ENCODE results near the gene ITGB6. TPM values are rescaled to one million over a fixed set of nuclear protein-coding genes. Genes with fewer than 3 reads are reported as not detected.

The ITGB6 gene
- total and polyA plus RNA-seq, 2 of the 4 experiments (the other 2 are of a cell fraction) = under 0.01 TPM; not detected in 1

- no peak overlapping the region for H2BK20ac ChIP-seq (ENCODE audit: low read depth, low read length)
- H3K9me3 ChIP-seq (ENCODE audit: control insufficient read depth, insufficient read depth, low read length) = no peaks in the 10 kb centered on the region
- no peak overlapping the region for H3K56ac ChIP-seq (ENCODE audit: extremely low read depth, insufficient read depth, low read length)
- H3K9ac ChIP-seq (ENCODE audit: low read depth, low read length) = no peak overlapping the region
- ChIA-PET CTCF (no interaction called here), POLR2A (ENCODE audit: unreplicated experiment) (no interaction called here)
- H4K5ac ChIP-seq (ENCODE audit: low read depth, low read length) = no peak overlapping the region
- H3K4me3 ChIP-seq (ENCODE audit: insufficient read depth, low read depth, low read length) = no peak overlapping the region
- H4K8ac ChIP-seq (ENCODE audit: low read depth in 2 of 2, low read length in 2 of 2) = no peak overlapping the region
- no peak overlapping the region for H2AK5ac ChIP-seq (ENCODE audit: low read depth, low read length)
- H2AFZ ChIP-seq (replicated peaks; ENCODE audit: low read length, poor library complexity) = no peak overlapping the region
- H3K27me3 ChIP-seq (ENCODE audit: control insufficient read depth, insufficient read depth, low read length) = no peaks in the 10 kb centered on the region
- DNase-seq = peak; percentile 69
- peaks cover 3% of the 10 kb centered on the region for H3K4me1 ChIP-seq (ENCODE audit: control insufficient read depth, insufficient read depth, low read length)
- no peak overlapping the region for H2BK15ac ChIP-seq (ENCODE audit: low read depth, low read length)
- H3K4ac ChIP-seq (ENCODE audit: low read depth, low read length) = no peak overlapping the region
- intact Hi-C loops (cut with micrococcal nuclease) (no loop called here), dilution Hi-C loops (cut with HindIII; ENCODE audit: low sequenced_read_pairs, unreplicated experiment) (no loop called here), in situ Hi-C loops (cut with MboI; ENCODE audit: low sequenced_read_pairs) (no loop called here)
- no peak overlapping the region for H3K18ac ChIP-seq (ENCODE audit: low read depth, low read length)
- H3K9me1 ChIP-seq (ENCODE audit: insufficient read depth, low read length) = peaks cover 4% of the 10 kb centered on the region
- no peak for TF ChIP-seq BHLHE40 (IDR thresholded peaks at IDR 0.05; ENCODE audit: low read depth, low read length)
- no peak for TF ChIP-seq RCOR1 (IDR thresholded peaks at IDR 0.05; ENCODE audit: insufficient replicate concordance, low read length)
- no peak for TF ChIP-seq RFX5 (IDR thresholded peaks at IDR 0.05; ENCODE audit: low read depth, low read length)
- peak; percentile 20; the same call in 1 of the 2 replicates for TF ChIP-seq CEBPB (IDR thresholded peaks at IDR 0.05; ENCODE audit: low read depth, low read length)
- no peak overlapping the region for H4K91ac ChIP-seq (ENCODE audit: insufficient read depth, low read depth, low read length)
- H3K23ac ChIP-seq (ENCODE audit: low read depth, low read length) = no peak overlapping the region
- no peaks in the 10 kb centered on the region for H3K79me1 ChIP-seq (ENCODE audit: low read depth in 1 of 2, low read length in 2 of 2)
- H3K4me2 ChIP-seq (ENCODE audit: low read depth, low read length) = no peak overlapping the region
- no peak overlapping the region for H2BK120ac ChIP-seq (ENCODE audit: low read depth, low read length)
- H3K27ac ChIP-seq (ENCODE audit: insufficient read depth, low read length) = no peak overlapping the region
- no peaks in the 10 kb centered on the region for H3K36me3 ChIP-seq (ENCODE audit: control insufficient read depth, insufficient read depth, low read length)
- WGBS, 2 experiments (ENCODE audit: extremely low coverage in 2 of 2, insufficient read length in 1 of 2) = no CpG with 5 or more reads among the region's 3 CpGs
- no peak overlapping the region for H2AK9ac ChIP-seq (replicated peaks; ENCODE audit: low read depth, low read length, poor library complexity)
- no peak overlapping the region for H3K14ac ChIP-seq (replicated peaks; ENCODE audit: low read depth, low read length)
- H4K20me1 ChIP-seq (ENCODE audit: insufficient read depth, low read length) = no peaks in the 10 kb centered on the region
- no TSS peak for BruUV-seq (replicated peaks)
- H2BK5ac ChIP-seq (ENCODE audit: low read depth, low read length, poor library complexity, severe bottlenecking) = no peak overlapping the region
- no peak for ATAC-seq (ENCODE audit: low read depth)
Measured at GRCh38 chr2:160232905-160233475, 32.9 kb upstream of the ITGB6 start.
